ENCODE results near the gene LCOR.
"Not testable (repeated sequence)": the region's sequence is repeated elsewhere in the genome, so short reads cannot be mapped to it uniquely, and the experiment has no call there.

The LCOR gene

DNA sequence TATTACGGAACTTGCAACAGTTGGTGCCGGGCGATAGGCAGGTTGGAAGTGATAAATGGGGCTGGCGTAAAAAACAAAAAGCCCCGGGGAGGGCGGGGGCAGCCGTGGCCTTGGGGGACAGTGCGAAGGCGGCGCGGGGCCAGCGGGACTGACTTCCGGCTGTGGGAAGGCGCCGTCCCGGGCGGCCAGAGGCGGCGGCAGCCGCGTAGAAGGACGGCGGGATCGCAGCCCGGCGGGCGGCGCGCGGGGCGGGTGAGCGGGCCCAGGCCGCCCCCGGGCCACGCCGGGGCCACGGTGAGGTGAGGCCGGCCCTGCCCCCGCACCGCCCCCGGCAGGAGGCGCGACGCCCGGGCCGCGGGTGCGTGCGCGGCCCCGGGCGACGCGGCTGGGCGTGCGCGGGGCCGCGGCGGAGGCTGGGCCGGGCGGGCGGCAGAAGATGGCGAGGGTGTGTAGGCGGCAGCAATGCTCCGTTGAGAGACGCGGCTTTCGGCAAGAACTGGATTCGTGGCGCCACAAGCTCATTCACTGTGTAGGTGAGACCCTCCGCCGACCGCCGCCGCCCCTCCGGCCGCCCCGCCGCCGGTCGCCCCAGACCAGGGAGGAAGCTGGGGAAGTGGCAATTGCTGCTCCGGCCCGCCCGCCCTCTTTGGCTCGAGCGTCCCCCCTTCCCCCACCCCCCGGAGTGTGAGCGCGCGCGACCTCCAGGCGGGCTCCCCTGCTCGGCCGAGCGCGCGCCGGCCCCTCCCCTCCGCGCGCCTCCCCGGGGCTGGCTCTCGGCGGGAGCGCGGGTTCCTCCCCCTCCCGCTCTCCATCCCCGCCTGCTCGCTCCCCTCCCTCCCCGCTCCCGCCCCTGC lies at the start of gene LCOR:
LCOR (plus strand) TSS at position 432 of the 854 bp plus-strand sequence. CDS start 116,760 bp downstream, outside the sequence.
- DNase-seq (ENCODE audit: low spot score), result peak; percentile 85

DNA sequence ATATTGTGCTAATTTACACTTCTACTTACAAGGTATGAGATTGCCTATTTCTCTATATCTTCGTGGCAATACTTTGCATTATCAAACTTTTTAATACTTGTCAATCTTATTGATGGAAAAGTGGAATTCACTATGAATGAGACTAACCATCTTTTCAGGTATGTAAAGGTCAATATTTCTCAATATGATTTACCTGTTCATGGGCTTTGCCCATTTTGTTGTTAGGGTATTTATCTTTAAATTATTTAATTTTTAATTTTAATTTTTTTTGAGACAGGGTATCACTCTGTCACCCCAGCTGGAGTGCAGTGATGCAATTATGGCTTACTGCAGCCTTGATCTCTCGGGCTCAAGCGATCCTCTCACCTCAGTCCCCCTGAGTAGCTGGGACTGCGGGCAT lies 47.8 kb upstream of the LCOR start:
- no peak for DNase-seq (ENCODE audit: low spot score)

DNA sequence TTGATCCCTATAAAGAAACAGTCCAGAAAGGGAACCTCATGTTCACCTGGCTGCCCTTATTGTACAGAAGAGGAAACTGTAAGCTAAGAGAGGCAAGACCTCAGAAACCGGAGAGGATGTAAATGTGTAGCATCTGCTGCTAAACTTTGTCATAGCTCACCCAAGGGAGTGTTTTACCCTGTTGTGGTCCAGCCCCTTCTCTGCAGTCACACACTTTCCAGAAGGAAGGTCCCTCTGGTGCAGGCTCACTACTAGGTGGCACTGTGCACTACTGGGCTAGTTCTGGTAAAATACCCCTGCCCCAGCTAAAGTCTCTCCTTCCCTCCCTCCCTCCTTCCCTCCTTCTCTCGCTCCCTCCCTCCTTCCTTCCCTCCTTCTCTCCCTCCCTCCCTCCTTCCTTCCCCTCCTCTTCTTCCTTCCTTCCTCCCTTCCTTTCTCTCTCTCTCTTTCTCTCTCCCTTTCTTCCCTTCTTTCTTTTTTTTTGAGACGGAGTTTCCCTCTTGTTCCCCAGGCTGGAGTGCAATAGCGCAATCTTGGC lies 42.5 kb upstream of the LCOR start:
- no peak for DNase-seq (ENCODE audit: low spot score)

DNA sequence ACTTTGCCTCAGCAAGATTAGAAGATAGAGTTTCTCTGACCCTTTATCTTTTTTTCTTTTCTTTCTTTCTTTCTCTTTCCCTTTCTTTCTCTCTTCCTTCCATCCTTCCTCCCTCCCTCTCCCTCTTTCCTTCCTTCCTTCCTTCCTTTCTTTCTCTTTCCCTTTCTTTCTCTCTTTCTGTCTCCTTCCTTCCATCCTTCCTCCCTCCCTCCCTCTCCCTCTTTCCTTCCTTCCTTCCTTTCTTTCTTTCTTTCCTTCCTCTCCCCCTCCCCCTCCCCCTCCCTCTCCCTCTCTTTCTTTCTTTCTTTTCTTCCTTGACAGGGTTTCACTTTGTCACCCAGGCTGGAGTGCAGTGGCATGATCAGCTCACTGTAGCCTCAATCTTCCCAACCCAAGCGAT lies 40.2 kb upstream of the LCOR start:
- no peak for DNase-seq (ENCODE audit: low spot score)

DNA sequence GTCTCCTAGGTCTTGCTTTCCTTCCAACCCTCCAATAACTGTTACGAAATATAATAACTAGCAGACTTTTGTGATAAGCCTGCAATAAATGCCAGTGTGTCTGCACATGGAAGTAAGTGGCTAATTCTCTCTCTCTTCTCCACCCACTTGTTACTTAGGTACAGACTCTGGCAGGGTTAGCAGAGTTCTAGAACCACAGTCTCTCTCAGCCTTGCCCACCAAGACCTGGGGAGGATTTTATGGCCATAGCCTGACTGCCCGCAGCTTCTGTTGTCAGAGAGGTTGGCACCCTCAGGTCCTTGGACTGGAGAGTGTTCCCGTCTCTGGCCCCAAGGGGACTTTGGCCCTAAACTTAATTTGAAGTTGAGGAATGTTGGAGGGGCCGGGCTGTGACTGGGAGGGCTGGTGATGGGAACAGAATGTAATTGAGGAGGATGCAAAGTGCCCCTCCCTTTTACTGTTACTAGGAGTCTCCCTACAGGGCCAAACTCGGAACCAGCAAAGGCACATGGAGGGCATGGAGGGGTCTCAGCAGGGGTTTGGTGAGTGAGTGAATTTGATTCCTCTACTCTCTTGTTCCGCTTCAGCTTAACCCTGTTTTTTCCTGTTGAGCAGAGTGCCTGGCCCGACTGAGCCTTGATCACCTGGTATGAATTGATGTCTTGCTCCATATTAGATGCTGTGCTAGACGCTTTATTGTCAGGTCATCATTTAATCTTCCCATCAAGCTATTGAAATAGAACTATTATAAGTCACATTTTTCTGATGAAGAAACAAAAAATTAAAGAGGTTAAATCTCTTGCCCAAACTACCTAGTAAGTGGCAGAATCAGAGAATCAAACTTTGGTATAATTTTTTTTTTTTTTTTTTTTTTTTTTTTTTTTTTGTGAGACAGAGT lies 37.0 kb upstream of the LCOR start:
- DNase-seq (ENCODE audit: low spot score), result no peak

DNA sequence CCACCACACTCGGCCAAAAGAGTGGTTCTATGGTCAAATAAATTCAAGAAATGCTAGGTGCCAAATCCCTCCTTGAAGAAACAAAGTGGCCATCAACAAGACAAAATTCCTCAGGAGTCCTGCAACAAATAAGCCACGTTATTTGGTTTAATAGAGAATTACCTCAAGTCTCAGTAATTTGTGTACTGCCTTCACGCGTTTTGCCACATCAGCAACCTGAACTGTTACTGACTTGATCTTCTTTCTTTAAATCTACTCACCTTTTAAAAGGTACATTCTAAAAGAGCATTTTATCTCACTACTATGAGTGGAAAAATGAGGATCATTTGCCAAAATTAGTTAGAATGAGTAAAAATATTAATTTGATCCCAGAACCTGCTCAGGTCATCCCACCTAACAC lies 34.6 kb upstream of the LCOR start:
- no peak for DNase-seq (ENCODE audit: low spot score)

DNA sequence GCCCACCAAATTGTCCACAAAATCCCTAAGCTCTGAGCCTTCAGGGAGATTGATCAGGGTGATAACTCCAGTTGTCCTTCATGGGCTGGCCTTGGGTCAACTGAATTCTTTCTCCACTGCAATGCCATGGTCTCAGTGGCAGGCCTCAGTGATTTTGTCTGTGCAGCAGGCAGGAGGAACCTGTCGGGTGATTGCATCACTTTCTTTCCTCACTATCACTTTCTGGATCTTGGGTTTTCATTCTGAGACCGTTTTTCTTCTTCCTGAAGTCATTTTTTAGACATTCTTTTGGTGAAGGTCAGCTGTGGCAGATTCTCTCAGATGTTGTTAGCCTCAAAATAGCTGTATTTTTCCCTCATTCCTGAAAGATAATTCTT lies 28.8 kb upstream of the LCOR start:
- DNase-seq (ENCODE audit: low spot score), result no peak

DNA sequence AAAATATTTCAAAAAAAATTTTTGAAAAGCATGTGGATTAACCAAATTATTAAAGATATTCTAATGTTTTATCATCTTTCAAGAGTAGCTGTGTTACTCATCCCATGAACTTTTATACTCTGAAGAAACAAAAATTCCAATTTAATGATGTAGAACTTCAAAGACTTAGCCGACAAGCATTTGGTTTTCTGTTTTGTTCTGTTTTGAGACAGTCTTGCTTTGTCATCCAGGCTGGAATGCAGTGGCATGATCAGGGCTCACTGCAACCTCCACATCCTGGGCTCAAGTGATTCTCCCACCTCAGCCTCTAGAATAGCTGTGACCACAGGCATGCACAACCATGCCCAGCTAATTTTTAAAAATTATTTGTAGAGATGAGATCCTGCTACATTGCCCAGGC lies 17.8 kb upstream of the LCOR start:
- DNase-seq (ENCODE audit: low spot score), result no peak

DNA sequence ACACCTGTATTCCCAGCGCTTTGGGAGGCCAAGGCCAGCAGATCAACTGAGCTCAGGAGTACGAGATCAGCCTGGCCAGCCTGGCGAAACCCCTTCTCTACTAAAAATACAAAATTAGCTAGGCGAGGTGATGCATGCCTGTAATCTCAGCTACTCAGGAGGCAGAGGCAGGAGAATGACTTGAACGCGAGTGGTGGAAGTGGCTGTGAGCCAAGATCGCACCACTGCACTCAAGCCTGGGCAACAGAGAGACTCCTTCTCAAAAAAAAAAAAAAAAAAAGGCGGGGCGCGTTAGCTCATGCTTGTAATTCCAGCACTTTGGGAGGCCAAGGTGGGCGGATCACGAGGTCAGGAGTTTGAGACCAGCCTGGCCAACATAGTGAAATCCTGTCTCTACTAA lies 13.1 kb upstream of the LCOR start:
- DNase-seq (ENCODE audit: low spot score), result not testable (repeated sequence)

DNA sequence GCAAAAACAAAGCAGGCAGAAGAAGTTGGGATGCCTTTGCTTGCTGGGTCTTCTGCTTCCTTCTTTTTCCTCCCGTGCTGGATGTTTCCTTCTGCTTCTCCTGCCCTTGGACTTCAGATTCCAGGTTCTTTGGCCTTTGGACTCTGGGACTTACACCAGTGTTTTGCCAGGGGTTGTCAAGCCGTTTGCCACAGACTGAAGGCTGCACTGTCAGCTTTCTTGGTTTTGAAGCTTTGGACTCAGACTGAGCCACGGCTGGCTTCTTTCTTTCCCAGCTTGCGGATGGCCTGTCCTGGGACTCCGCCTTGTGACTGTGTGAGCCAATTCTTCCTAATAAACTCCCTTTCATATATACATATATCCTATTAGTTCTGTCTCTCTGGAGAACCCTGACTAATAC lies 11.3 kb upstream of the LCOR start:
- DNase-seq (ENCODE audit: low spot score), result no peak

DNA sequence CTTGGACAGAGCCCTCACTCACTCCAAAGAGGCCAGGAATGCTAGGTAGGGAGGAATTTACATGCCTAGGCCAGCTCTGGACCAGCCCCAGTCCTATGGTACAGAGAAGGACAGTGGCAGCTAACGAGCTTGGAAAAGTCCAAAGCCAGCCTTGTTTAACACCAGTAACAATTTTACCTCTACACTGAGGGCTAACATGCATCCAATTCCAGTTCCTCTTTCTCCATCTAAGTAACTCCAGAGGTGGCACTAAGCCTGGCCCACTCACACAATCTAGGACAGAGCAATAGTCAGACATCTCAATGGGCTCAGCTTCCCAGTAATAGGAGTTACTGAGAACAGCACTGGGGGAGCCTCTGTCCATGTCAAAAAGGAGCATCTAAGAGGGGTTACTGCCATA lies 5.7 kb upstream of the LCOR start:
- no peak for DNase-seq (ENCODE audit: low spot score)

DNA sequence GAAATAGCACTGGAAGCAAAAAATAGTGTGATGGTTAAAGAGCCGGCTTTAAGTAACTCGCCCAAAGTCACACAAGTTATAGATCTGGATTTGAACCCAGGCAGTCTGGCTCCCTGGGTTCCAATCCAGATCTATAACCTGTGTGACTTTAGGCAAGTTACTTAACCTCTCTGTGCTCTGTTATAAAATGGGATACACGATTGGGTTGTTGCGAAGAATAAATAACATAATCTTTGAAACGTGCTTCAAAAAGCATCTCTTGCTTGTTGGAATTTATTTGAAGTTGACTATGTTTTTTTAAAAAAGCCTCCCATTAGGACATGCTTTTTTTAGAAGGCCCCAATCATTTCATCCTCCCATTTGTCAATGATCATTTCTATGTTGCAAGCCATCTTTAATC lies 3.5 kb upstream of the LCOR start:
- no peak for DNase-seq (ENCODE audit: low spot score)

DNA sequence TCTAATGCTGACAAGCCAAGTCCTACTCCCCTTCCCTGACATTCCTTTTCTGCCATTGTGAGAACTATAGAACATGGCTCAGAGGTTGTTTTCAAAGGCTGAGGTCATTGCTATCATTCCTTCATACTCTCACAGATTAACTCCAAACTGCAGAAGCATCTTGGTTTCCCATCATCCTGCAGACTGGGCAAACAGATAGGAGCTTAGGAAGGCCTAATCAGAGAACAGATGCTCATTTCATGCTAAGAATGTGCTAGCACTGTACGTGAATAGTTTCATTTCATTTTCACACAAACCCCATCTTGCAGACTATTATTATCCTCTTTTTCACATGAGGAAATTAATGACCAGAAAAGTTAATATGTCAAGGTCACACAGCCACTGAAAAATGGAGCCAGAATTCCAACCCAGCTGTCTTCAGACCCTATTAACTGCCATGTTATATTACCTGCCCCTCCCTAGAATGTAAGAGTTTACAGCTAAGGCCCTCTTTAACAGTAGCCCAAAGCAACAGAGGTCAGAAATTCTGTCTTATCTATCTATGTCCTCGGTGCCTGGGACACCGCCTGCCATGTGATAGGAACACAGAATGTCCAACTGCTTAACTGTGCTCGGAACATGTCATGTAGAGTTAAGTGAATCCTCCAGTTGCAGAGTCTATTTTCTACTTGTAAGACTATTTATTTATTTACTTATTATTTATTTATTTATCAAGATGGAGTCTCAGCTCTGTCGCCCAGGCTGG lies 2.9 kb upstream of the LCOR start:
- no peak for DNase-seq (ENCODE audit: low spot score)

DNA sequence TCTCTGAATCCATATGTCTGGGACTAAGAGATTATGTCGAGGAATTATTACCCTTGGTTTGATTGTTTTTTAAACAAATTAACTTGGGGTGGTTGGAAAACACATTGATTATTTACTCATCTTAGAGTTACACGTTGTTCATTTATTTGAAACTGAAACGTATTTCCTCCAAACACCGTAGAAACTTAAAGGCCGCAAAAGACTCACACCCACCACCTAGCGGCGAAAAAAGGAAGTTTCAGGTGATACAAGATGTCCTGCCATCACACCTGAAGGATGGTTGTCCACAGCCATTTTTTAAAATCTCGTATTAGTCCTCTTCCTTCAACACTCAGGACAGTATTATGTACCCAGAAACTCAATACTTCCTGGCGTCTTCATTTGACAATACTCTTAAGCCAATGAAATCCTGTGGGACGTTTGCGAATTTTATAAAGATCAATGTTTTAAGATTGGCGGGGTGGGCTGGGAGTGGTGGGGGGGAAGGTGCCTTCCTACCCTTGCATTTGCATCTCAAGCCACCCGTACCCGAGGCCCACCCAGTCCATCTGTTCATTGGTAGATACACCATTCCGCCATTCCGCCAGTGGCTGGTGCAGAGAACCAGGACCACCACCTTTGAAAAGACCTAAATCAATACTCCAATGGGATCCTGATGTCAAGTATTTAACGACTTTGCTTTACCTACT lies 1.4 kb upstream of the LCOR start:
- DNase-seq (ENCODE audit: low spot score), result peak; percentile 45

DNA sequence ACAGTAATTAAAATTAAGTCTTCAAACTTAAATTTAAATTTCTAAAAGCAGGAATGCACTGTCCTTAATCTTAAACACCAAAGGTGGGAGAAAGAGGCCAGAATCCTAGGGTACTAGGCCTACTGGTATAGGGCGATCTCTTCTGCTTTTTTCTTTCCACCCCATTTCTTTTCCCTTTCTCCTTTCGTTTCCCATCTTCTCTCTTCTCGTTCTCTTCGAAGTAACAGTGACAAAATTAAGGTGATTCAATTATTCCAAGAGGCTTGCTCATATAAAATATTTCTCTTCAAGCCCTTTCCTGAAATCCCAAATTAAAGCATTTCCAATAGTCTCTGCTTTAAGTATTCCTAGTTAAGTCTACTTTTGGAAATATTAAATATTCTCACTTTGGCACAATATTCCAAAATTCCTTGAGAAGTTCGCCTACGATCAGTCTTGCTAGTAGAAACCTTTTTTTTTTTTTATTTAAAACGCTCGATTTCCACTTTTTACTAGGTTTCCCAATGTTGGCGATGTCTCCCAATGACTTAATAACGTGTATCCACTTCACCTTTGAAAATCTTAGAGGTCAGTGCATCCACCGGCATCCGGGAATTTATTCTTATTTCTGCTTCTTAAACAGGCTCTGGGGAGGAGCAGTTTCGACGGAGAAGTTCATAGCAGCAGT lies 765 bp upstream of the LCOR start:
- DNase-seq (ENCODE audit: low spot score), result no peak

DNA sequence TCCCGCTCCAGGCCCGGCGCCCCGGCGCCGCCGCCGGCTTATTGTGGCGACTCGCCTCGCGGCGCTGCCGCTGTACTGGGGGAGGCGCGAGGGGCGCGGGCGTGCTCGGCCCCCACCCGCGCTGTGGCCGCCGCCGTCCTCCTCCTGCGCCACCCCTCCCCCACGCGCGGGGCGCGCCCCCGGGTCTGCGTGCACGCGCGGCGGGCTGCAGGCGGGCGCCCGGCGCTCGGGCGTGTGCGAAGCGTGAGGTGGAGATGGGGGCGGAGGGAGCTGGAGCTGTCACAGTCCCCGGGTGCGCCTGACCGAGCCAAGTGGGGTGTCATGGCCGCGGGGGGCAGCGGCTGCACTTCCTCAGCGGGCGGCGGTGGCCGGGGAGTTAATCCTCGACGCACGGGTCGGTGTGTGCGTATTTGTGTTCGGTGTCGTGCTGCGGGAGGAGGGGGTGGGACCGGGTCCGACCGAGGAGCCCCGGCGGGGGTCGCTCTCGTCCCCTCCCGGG lies 672 bp downstream of the LCOR start:
- peak; percentile 82 for DNase-seq (ENCODE audit: low spot score)

DNA sequence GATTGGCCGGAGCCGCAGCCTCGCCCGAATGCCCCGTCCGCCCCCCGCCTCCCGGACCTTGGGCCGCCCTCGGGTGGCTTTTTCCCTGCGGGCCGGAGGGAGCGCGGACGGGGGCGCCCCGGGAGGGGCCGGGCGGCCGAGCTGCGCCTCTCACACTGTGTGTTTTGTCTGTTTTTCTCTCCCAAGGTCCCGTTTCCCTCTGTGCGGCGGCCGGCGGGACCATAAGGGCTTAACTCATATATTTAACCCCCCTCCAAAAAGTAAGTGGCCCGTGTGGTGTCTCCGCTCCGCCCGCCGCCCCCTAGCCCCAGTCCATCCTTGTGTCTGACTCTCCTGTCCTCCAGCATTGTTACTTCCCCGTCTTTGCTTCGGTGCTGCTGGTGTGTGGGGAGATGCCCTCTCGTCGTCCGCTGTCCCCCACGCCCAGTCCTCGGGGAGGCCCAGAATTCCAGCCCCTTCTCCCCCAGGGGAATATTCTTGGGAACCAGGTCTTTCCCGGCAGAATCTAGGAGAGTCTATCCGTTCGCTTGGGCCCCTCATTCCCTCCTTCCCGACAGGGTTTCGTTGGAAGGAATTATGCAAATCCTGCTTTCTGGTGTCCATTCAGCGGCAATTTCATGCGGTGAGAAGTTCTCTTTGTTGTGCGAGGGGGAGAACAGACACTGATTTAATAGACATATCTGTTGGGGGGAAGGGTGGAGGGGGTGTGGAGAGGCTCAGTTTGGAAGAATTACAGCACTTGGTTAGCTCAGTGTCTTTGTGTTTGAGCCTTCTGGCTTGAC lies 1.3 kb downstream of the LCOR start:
- DNase-seq (ENCODE audit: low spot score), result peak; percentile 27

DNA sequence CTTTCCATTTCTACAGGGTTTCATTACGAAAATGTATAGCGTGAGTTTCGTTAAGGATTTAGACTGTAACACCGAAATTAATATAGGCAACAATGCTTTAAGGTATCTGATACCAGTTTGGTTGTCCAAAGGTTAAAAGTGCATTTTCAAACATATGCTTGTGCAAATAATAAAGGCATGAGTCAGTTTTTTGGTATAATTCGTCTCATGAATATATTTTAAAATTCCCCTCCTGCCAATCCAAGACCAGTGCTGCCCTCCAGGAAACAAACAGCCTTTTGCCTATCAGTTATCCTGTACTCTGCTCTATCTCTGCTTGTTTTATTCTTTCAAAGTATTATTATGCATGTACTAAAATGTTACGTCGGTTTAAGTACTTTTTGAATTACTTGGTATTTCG lies 2.0 kb downstream of the LCOR start:
- no peak for DNase-seq (ENCODE audit: low spot score)

DNA sequence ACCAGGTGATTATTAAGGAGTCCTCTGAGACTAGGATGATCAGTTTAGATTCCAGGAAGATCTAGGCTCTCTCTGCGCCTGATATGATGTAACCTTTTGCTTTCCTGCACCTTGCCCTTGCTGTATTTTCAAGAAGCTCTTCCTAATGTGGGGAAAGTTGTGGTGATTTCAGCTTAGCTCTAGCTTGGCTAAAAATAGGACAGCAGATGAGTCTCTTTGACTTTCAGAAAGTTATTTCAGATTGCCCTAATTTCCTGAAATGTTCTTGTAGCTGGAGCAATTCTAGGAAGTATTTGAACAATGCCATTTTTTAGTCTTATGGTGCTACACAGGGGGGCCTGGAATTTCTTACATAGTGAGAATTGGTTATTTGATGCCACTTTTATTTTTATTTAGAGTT lies 3.8 kb downstream of the LCOR start:
- DNase-seq (ENCODE audit: low spot score), result no peak

DNA sequence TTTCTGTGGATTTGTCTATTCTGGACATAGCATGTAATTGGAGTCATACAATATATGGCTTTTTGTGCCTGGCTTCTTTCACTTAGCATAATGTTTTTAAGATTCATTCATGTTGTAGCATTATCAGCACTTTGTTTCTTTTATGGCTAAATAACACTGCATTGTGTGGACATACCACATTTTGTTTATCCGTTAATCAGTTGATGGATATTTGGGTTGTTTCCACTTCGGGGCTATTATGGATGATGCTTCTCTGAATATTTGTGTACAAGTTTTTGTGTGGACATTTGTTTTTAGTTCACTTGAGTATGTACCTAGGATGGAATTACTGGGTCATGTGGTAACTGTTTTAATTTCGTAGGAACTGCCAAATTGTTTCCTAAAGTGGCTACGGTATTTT lies 6.4 kb downstream of the LCOR start:
- no peak for DNase-seq (ENCODE audit: low spot score)

Measured in Ammon's horn (tissue), 1 donor.